ENCODE data around the gene SNX8.

GRCh38 chr7:2358968-2359527, 44.8 kb upstream of the SNX8 start:
- TF ChIP-seq CTCF (IDR thresholded peaks at IDR 0.05), result no peak
- TF ChIP-seq POLR2A (IDR thresholded peaks at IDR 0.05), result no peak

Data from lower leg skin (tissue), 3 donors.